ENCODE measurements around the gene CALCOCO2. TPM values are rescaled to one million over a fixed set of nuclear protein-coding genes. Genes with fewer than 3 reads are reported as not detected.

The CALCOCO2 gene
- total RNA-seq, 1 experiment from 2014 or later, result 23.1 TPM

DNA sequence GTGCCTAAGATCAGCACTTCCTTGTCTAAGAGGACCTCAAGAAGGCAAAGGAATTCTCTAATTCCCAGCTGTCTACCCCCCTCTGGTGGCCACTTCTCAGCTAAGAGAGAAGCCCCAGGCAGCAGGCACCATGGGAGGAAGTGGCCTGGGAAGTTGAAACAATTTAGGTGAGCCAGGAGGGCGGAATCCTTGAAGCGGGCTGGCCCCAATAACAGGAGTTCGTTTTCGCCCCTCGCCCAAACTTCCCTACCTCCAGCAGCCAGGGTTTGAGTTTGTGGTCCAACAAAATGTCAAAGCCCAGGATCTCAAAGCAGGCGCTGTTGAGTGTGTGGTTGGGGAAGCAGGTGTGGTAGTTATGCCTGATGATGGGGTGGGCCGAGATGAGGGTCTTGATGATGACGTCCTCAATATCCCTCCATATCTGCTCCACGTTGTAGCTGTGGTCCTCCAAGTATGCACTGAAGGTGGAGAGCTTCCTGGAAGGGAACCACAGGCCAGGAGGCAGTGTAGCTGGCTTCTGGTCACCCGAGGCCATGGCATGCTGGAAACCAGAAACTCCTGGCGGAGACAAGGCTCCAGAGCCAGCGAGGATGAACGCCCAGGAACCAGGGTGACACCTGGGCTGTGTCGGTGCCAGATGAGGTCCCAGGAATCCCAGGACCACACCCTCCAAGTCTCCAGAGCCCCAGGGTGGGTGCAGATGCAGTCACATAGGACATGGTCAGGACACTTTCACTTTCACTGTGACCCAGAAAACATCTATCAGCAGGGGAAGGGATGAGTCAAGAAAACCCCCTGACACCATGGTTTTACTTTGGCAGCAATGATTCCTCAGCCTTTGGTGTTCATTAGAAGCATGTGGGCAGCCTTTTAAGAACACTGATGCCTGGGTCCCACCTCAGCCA is 39.5 kb upstream of the CALCOCO2 start:
- Histone ChIP-seq H2BK15ac (ENCODE audit: low read depth, low read length) (no peak overlapping the region), H3K9ac (ENCODE audit: extremely low read depth, insufficient read length, low read length) (no peak overlapping the region), H3K4me1 (ENCODE audit: insufficient read depth, low read length) (no peaks in the 10 kb centered on the region), H3K4me2 (ENCODE audit: insufficient read depth, insufficient read length, low read length) (no peak overlapping the region), H3K18ac (ENCODE audit: insufficient read length, low read depth, low read length) (no peak overlapping the region), H3K56ac (ENCODE audit: insufficient read length, low read depth, low read length) (no peak overlapping the region), H3K23ac (ENCODE audit: insufficient read length, low read depth, low read length) (no peak overlapping the region), H4K20me1 (ENCODE audit: control insufficient read depth, insufficient read depth, insufficient read length) (peaks cover 2% of the 10 kb centered on the region), H3K4ac (ENCODE audit: low read depth, low read length) (no peak overlapping the region), H3K23me2 (ENCODE audit: insufficient read length, low read depth, low read length, poor library complexity, severe bottlenecking) (no peaks in the 10 kb centered on the region), H2BK5ac (ENCODE audit: insufficient read length, low read length) (no peak overlapping the region), H4K91ac (ENCODE audit: insufficient read length, low read depth, low read length) (no peak overlapping the region), H3K79me1 (ENCODE audit: insufficient read depth, low read depth, low read length, poor library complexity, severe bottlenecking) (no peaks in the 10 kb centered on the region), H3K27me3 (ENCODE audit: insufficient read depth, low read length) (no peaks in the 10 kb centered on the region; the same call in 1 of the 2 replicates), H4K5ac (ENCODE audit: insufficient read length, low read depth, low read length) (no peak overlapping the region), H4K8ac (replicated peaks; ENCODE audit: insufficient read length, low read depth, low read length) (no peak overlapping the region), H2BK20ac (ENCODE audit: low read depth, low read length, poor library complexity, severe bottlenecking) (no peak overlapping the region), H3K27ac (ENCODE audit: insufficient read length, low read depth, low read length) (no peak overlapping the region), H3T11ph (ENCODE audit: low read length) (no peak overlapping the region), H2BK120ac (ENCODE audit: low read depth, low read length, poor library complexity, severe bottlenecking) (no peak overlapping the region), H3K9me3 (ENCODE audit: control insufficient read depth, low read depth, low read length) (no peaks in the 10 kb centered on the region), H3K14ac (ENCODE audit: insufficient read depth, low read length) (no peak overlapping the region), H2AK5ac (ENCODE audit: insufficient read length, low read length) (no peak overlapping the region), H3K79me2 (ENCODE audit: insufficient read depth, low read length) (no peaks in the 10 kb centered on the region), H2AFZ (ENCODE audit: low read length) (no peak overlapping the region), H2BK12ac (ENCODE audit: insufficient read length, low read depth, low read length) (no peak overlapping the region)
- WGBS (ENCODE audit: extremely low coverage, insufficient read length, low lambda C conversion rate), result no CpG with 5 or more reads among the region's 14 CpGs
- DNase-seq, result peak; percentile 93
- no peak overlapping the region for H3K4me3 Mint-ChIP-seq
- TF ChIP-seq, protein P1, sequence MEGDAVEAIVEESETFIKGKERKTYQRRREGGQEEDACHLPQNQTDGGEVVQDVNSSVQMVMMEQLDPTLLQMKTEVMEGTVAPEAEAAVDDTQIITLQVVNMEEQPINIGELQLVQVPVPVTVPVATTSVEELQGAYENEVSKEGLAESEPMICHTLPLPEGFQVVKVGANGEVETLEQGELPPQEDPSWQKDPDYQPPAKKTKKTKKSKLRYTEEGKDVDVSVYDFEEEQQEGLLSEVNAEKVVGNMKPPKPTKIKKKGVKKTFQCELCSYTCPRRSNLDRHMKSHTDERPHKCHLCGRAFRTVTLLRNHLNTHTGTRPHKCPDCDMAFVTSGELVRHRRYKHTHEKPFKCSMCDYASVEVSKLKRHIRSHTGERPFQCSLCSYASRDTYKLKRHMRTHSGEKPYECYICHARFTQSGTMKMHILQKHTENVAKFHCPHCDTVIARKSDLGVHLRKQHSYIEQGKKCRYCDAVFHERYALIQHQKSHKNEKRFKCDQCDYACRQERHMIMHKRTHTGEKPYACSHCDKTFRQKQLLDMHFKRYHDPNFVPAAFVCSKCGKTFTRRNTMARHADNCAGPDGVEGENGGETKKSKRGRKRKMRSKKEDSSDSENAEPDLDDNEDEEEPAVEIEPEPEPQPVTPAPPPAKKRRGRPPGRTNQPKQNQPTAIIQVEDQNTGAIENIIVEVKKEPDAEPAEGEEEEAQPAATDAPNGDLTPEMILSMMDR (conservative IDR thresholded peaks at IDR 0.05), result peak; percentile 89
- H3K9me3 Mint-ChIP-seq, result no peaks in the 10 kb centered on the region
- H3K36me3 Mint-ChIP-seq (ENCODE audit: insufficient read depth in 1 of 3, low read depth in 3 of 3), result 0 out of 7 replicates have a peak, but pooled peaks cover 0 to 5% (median 0%) of the 10 kb centered on the region in 3 experiments
- H3K27me3 Mint-ChIP-seq (ENCODE audit: low read depth), result peaks cover 93% of the 10 kb centered on the region
- peaks cover 3 to 7% of the 10 kb centered on the region in 2 experiments for H3K4me1 Mint-ChIP-seq
- no peak overlapping the region for H3K27ac Mint-ChIP-seq
